ENCODE measurements around the gene TAOK2.
"Not testable (repeated sequence)": the region's sequence is repeated elsewhere in the genome, so short reads cannot be mapped to it uniquely, and the experiment has no call there.

TAOK2 gene

DNA sequence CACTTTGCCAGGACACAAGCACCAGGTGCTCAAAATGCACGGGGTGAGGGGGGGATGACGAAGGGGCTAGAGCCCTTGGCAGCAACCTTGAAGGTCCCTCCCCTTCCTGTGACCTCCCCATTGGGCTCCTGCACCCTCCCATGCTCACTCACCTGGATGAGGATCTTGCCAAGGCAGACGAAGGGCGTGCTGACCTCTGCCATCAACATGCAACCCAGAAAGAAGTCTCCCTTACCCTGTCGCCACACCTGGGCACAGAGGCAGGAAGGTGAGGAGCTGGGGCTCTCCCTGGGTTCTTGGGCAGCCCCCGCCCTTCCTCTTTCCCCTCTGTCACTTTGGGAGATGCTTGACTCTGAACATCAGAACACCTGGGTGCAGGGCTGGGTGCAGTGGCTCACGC, 51.9 kb downstream of the TAOK2 start:
- no peak for DNase-seq

DNA sequence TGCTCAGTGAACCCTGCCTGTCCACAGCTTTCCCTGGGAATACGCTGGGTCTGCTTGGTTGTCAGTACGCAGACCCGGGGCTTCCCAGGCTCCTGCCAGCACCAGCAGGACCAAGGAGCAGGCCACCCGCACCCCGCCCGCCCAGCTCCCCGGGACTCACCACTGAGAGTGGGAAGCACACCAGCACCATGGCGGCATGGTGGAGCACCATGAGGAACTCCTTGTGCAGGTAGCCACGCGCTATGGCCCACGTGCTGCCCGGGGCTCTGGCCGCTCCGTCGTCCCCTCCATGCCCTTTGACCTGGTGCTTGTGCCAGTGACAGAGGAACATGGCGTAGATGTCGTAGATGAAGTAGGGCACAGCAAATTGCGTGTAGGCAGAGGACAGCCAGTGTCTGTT, 52.8 kb downstream of the TAOK2 start:
- no peak for DNase-seq

DNA sequence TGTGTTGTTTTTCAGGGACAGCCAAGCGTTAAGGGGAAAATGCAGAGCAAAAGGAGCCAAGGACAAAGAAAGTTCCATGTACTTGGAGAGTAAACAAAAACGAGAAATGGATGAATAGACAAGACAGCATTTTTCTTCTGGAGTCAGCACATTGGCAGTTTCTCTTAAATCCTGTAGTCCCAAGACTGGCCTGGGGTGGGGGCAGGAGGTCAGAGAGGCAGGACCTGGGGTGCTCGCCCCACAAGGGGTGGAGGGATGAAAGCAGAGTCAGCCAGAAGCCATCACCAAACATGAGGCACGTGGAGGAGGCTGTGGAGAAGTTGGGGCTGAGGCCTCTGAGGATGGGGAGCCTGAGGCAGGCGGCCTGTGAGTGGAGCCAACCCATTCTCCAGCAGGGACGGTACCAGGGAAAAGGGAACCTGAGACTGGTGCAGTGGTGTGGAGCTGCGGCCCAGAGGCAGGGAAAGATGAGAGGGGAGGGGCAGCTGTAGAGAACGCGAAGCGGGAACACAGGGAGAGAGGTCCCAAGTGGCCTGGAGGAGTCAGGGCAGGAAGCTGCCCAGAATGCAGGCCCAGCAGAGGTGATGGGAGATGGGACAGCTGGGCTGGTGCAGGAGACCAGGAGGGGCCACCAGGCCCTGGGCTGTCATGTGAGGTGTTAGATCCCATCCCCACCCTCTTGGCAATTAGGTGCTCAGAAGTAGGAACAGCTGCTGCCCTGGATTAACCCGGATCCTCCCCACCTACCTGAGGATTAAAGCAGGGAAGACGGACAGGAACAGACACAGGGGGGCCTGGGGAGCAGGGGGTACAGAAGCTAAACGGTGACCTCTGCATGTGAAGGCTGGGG, 54.1 kb downstream of the TAOK2 start:
- peak; percentile 43 for DNase-seq

DNA sequence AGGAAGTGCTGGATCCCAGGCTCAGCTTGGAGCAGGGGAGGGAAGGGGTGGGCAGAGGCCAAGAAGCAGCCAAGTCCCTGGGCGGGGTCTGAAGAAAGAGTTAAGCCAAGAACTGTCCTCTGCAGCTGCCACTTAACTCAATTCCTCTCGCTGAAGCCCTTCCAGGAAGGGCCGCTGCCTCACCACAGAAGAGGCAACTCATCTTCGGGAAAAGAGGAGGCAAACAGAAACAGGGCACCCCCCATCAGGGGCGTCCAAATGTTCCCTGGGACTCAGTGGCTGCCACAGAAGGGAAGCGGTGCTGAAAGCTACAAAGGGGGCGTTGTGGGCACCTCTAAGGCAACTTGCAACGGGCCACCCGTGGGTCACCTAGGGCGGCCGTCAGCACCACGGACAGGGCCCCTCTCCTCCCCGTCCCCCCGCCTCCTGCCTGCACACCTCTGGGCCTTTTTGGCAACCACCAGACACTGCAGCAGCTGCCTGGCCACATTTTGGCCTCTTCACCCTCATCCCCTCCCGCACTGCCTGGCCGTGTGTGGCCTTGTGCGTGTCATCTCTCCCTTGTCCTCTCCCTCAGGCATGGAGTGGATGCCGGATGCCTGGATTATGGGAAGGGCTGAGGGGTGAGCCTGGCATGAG, 54.9 kb downstream of the TAOK2 start:
- no peak for DNase-seq

DNA sequence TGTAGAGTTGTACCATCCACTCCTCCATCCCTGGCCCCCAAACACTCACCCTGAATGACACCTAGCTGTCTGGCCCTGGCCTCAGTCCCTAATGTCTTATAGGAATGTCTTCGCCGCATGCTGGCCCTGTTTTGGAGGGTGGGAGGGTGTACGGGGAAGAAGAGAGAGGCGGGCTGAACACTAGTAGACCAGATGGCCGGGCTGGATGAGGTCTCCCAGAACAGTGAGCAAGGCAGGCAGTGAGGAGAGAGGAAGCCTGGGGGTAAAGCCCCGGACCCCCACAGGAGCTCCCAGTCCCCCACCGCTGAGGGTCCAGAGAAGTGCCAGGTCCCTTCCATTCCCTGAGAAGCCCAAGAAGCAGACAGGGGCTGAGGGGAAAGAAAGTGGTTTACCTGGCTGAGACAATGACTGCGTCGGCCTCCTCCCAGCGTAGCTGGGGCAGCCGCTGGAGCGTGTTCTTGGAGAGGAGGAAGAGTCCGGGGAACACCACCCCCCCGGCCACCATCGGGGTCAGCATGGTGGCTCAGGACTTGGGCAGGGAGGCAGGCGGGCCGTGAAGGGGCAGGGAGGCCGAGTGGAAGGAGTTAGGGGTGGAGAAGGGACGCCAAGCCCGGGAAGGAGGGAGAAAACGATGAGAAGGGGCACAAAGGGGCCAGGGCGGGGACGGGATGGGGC, 56.5 kb downstream of the TAOK2 start:
- peak; percentile 38 for DNase-seq

DNA sequence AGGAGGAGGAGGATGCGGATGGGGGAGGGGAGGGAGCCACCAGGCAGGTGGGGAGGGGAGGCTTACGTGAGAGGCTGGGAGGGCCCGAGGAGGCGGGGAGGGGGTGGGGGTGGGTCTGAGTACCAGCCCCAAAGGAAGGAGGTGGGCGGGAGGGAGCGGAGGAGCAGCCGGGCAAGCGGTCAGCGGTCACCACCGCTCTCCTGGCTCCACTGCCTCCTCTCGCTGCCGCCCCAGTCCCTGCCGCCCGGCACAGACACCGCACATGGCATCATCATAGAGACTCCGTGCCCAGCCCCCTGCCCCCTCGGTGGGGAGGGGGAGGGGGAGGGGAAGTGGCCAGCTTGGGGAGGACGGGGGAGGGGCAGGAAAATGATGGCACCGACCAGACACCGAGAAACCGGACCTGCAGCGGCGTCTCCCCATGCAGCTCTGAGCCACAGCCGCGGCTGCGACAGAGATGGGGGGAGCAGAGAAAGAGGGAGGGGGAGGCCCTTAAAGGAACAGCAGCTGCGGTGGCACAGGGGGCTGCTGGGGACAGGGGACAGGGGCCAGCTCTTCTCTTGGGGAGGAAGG, 57.3 kb downstream of the TAOK2 start, which contains the start of gene TLCD3B:
TSS of gene TLCD3B (minus strand) at position 431 of the 573 bp plus-strand sequence. CDS start 744 bp downstream, outside the sequence.
- peak; percentile 71 for DNase-seq

DNA sequence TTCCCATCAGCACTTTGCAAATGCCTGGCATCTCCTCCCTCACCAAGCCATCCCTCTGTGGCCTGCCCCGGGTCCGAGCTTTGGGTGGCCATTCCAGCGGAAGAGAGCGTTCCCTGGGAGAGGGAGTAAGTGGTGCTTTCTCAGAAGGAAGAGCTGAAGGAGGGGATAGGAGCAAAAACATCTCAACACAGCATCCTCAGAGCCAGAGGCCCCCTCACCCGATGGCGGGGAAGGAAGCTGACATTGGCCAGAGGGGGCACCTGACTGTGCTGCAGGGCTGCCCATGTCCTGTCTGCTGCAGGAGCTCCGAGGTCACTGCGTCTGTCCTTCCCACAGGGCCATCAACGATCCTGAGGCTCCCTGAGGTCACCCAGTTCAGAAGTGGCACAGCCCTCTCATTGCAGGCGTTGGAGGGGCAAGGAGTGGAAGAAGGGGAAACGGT, 57.8 kb downstream of the TAOK2 start:
- DNase-seq, result no peak

DNA sequence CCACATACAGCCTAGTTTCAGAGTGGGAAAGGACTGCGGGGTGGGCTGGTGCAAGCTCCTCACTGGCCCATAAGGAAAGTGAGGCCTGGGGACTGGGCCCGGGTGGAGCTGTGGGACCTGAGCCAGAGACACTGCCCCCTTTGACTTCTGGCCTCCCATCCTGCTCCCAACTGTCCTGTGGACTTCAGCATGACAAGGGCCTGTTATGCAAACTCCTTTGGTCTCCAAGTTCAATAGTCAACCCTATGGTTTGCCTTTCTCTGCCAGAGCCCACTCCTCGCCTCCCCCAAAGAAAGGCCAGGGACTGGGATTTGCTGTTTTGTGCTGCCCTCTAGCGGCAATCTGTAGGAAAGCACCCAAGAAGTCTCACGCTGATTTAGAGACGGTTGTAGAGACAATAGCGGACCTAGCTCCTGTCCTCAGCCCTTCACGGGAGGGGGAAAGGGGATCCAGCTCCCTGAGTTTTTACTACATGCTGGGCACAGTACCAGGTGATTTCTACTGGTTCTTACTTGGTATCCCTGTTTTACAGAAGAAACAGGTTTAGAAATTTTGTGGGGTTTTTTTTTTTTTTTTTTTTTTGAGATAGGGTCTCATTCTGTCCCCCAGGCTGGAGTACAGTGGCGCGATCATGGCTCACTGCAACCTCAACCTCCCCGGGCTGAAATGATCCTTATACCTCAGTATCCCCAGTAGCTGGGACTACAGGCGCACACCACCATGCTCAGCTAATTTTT, 58.6 kb downstream of the TAOK2 start:
- DNase-seq, result peak; percentile 86

DNA sequence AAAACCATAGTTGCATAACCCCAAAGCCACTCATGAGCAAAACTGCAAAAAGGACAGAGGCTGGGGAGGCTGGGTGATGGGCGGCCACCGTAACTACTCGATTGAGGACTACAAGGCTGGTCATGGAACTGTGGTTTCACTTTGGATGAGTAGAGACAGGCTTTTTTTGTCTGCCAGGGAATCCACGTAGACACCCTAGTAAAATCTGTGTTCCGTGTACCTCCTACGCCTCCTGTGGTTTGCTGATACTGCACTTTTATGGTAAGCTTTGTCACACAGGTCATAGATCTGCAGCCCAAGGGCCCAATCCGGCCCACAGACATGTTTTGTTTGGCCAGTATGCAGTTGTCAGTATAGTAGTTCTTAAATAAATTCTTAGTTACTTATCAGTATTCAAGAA, 59.6 kb downstream of the TAOK2 start:
- no peak for DNase-seq

DNA sequence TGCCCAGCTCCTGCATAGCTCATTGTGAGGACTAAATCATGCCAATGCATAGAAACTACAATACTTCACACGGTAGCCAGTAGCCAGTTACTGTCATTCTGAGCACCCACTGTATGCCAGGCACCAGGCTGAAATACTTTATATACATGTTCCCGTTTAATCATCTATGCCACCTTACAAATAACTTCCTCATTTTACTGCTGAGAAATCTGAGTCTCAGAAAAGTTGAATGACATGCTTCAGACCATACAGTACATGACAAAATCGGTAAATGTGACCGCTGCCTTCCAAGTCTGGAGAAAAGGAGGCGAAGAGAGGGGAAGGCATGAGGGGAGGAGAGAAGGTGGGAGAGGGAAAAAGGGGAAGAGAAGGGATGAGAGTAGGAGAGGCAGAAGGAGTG, 66.6 kb downstream of the TAOK2 start:
- DNase-seq, result no peak

DNA sequence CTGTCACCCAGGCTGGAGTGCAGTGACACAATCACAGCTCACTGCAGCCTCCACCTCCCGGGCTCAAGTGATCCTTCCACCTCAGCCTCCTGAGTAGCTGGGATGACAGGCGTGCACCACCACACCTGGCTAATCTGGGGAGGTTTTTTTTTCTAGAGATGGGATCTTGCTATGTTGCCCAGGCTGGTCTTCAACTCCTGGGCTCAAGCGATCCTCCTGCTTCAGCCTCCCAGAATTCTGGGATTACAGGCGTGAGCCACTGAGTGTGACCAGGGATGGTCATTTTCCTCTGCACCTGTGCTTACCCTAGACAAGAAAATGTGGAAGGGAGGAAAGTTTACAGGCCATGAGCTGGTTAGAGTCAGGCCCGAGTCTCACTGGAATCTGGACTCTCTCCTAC, 67.0 kb downstream of the TAOK2 start:
- not testable (repeated sequence) for DNase-seq

DNA sequence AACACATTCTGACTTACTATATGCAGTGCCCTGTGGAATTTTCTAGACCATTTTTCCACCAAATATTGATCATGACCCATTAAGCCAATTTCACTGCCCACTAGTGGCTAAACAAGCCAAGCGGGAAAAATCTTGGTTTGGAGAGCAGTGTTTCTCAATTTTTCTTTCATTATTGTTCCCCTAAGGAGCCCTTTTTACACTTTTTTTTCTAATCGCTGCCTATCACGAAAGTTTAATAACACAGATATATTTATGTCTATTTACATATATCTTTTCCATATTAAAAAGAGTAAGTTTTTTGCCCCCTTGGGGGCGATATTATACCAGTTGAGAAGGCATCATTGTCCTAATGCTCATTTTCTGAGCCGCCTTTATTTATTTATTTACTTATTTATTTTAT, 68.2 kb downstream of the TAOK2 start:
- no peak for DNase-seq
